GM21515 (cell line): ENCODE results near the gene EIF4G3.
"Not testable (repeated sequence)": the region's sequence is repeated elsewhere in the genome, so short reads cannot be mapped to it uniquely, and the experiment has no call there.

Experiments
- ATAC-seq: cut with Tn5 transposase; IDR thresholded peaks from one replicate; pipeline ENCODE4 v1.9.1; 2021; ENCODE audit not compliant: unreplicated experiment

The EIF4G3 gene, protein sequence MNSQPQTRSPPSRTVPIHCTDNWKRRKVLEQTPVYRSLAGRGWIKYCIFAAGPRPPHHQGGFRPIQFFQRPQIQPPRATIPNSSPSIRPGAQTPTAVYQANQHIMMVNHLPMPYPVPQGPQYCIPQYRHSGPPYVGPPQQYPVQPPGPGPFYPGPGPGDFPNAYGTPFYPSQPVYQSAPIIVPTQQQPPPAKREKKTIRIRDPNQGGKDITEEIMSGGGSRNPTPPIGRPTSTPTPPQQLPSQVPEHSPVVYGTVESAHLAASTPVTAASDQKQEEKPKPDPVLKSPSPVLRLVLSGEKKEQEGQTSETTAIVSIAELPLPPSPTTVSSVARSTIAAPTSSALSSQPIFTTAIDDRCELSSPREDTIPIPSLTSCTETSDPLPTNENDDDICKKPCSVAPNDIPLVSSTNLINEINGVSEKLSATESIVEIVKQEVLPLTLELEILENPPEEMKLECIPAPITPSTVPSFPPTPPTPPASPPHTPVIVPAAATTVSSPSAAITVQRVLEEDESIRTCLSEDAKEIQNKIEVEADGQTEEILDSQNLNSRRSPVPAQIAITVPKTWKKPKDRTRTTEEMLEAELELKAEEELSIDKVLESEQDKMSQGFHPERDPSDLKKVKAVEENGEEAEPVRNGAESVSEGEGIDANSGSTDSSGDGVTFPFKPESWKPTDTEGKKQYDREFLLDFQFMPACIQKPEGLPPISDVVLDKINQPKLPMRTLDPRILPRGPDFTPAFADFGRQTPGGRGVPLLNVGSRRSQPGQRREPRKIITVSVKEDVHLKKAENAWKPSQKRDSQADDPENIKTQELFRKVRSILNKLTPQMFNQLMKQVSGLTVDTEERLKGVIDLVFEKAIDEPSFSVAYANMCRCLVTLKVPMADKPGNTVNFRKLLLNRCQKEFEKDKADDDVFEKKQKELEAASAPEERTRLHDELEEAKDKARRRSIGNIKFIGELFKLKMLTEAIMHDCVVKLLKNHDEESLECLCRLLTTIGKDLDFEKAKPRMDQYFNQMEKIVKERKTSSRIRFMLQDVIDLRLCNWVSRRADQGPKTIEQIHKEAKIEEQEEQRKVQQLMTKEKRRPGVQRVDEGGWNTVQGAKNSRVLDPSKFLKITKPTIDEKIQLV (N-terminal part only)

DNA sequence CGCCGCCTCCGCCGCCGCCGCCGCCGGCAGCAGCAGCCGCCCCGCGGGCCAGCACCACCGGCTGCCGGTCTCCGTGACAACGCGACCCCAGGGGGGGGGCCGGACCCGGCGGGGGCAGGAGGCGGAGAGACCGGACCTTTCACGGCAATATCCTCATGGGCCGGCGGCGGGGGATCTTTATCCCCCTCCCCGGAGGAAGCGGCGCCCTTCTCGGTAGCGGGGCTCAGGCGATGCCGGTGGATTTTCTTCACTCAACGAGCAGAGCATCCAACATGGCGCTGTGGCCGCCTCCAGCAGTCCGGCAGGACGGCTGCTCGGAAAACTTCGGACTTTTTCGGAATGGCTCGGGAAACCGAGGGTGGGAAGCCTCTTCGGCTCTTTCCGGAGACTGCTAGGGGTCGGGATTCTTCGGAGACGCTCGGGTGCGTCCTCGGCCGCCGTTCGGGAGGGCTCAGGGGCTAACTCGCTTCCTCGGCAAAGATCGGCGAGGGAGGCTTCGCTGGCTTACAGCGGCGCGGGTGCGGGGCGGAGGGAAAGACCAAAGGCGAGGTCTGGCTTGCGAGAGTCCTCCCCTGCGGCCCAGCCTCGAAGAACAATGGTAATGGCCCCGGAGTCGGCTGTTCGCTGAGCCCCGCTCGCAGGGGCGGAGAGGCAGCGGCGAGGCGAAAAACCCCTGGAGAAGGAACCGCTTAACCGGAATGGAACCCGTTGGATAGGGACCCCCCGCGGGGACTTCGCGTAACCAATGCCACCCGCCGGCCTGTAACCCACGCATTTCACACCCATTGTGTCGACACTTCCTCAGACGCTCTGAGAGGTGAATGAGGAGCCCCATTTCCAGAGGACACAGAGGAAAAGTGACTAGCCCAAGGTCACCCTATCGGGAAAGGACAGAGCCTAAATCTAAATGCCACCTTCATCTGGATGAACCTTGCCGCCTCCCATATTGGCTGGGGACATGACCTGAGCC lies at the start of gene EIF4G3:
Gene EIF4G3 (minus strand): TSS at position 312 of the 970 bp plus-strand sequence. CDS start 174,155 bp downstream, outside the sequence.
- ATAC-seq: peak; percentile 84

- no peak for ATAC-seq
Measured at GRCh38 chr1:21225065-21225464, 48.4 kb upstream of the EIF4G3 start.

GRCh38 chr1:21220815-21221214 lies 44.1 kb upstream of the EIF4G3 start:
- no peak for ATAC-seq

- ATAC-seq: no peak
Measured at GRCh38 chr1:21219674-21220073, 43.0 kb upstream of the EIF4G3 start.

DNA sequence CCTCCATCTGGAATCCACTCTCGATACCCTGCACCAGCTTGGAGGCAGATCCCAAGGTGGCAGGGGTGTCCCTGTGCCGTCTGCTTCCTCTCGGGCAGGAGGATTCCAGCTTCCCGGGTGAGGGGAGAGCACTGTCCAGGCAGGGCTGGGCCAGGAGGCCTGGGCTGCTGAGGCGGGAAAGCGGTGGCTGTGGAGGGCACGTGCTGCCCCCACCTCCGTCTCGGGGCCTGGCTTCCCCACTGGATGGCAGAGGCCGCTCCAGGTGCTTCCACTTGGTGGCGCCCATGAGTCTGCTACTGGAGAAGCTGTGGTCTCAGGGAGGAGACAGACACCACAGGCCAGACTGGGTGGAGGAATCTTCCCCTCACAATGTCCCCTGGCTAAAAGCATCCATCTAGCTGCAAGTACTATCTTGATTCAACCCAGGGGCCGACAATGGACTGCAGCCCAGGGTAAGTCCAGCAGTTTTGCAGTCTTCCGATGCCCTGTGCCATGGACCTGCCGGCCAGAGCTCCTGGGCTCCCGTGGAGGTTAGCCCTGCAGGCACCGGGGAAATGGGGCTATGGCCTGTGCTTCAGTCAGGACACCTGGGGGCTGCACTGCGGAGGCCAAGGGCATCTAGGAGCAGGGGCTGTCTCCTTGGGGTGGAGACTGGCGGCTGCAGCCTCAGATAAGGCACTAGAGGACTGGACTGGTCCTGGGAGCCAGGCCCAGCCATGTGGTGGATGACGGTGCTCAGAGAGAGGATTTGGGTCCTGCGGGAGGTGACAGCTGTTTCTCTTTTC lies 41.3 kb upstream of the EIF4G3 start:
- ATAC-seq: no peak

- no peak for ATAC-seq
Measured at GRCh38 chr1:21216835-21217811, 40.4 kb upstream of the EIF4G3 start.

GRCh38 chr1:21212126-21212525 lies 35.4 kb upstream of the EIF4G3 start:
- ATAC-seq: no peak

GRCh38 chr1:21208137-21208700 lies 31.5 kb upstream of the EIF4G3 start:
- ATAC-seq: not testable (repeated sequence)

- no peak for ATAC-seq
Measured at GRCh38 chr1:21206117-21206516, 29.4 kb upstream of the EIF4G3 start.

DNA sequence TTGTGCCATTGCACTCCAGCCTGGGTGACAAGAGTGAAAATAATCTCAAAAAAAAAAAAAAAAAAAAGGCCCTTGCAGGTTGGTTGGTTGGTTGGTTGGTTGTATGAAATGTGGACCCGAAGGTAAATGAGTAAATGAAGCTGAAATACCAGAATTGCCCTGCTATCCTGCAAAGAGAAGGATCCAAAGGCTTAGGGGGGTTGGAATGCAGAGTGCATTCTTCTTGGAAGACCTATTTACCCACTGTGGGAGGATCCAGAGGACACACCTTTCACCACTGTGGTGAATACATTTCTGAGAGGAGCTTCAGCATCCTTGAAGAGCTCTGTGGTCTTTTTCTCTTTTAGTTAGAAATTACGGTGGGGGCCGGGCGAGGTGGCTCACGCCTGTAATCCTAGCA lies 28.7 kb upstream of the EIF4G3 start:
- no peak for ATAC-seq

DNA sequence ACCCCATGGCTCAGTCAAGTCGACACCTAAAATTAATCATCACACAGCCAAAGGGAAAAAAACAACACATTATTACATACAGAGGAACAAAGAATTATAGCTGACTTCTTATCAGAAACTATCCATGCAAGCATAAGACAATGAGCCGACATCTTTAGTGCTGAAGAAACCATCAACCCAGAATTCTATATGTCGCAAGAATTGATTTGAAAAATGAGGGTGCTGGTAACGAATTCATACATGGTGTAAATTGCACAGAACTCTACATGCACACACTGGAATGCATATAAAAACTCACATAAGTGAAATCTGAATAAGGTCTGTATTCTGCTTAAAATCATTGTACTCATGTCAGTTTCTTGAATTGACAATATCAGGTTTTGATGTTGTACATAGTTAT lies 25.0 kb upstream of the EIF4G3 start:
- no peak for ATAC-seq

GRCh38 chr1:21201238-21201637 lies 24.5 kb upstream of the EIF4G3 start:
- not testable (repeated sequence) for ATAC-seq

GRCh38 chr1:21200767-21201166 lies 24.1 kb upstream of the EIF4G3 start:
- ATAC-seq: no peak

DNA sequence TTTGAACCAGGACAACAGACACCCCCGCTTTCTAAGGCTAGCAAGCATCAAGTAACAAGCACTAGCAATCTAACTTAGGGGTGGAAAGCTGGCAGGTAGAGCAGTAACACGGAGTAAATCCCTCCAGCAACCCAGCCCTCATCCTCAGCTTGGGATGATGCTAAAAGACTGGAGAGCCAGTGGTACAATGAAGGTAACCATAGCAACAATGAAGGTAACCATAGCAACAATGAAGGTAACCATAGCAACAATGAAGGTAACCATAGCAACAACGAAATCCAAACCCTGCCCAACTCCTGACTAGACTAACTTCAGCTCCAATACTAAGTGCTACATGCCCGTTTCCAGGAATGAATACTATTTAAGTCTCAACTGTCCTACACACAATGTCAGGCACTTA lies 22.2 kb upstream of the EIF4G3 start:
- no peak for ATAC-seq

- no peak for ATAC-seq
Measured at GRCh38 chr1:21192871-21193270, 16.2 kb upstream of the EIF4G3 start.

DNA sequence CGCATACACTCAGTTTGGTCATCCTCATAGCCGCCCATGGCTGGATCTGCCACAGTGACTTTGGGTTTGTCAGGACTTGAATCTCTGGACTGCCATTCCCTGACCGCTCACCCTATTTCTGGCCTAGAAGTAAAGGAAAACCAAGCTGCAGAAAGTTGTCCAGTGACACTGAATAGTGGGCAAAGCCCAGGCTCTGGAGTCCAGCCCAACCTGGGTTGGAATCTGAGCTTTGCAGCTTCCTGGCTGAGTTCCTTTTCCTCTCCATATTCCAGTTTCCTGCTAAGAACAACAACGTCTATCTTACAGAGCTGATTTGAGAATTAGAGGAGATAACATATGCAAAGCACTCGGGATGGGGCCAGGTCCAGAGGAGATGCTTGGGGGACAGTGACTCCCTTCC lies 15.6 kb upstream of the EIF4G3 start:
- no peak for ATAC-seq

GRCh38 chr1:21190771-21191170 lies 14.1 kb upstream of the EIF4G3 start:
- ATAC-seq: not testable (repeated sequence)

DNA sequence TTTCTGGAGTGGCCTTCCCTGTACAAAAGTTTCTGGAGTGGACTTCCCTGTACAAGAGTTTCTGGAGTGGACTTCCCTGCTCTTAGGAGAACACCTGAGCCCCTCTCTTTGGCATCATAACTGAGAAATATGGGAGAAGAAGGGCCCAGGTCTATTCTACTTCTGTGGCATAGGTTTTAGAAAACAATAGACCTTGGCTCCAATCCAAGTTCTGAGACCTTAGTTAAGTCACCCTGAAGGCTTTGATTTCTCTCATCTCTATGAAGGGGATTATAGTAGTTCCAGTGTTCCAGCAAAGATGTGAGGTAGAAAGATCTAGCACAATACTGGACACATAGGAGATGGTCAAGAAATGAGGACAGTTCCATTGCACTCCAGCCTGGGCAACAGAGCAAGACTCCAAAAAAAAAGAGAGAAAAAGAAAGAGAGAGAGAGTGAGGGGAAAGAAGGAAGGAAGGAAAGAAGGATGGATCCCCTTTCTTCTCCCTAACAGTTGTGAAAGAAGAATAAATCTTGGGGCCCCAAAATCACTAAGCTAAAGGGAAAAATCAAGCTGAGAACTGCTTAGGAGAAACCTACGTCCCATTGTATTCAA lies 13.3 kb upstream of the EIF4G3 start:
- ATAC-seq: no peak
